NCI-H146 (cell line): ENCODE measurements around the gene TAS2R40.
"Not testable (repeated sequence)": the region's sequence is repeated elsewhere in the genome, so short reads cannot be mapped to it uniquely, and the experiment has no call there.

Experiments
- DNase-seq: peaks from one replicate; lab custom pipeline; 2025; lab: John Stamatoyannopoulos, UW

TAS2R40 gene

GRCh38 chr7:143221737-143222136, at the start of gene TAS2R40:
Gene TAS2R40, plus strand, starts transcription at chr7:143222037. Its CDS starts 42 bp downstream, at chr7:143222079.
- no peak for DNase-seq

- DNase-seq, result no peak
Measured at GRCh38 chr7:143172354-143172753, 49.5 kb upstream of the TAS2R40 start.

GRCh38 chr7:143176128-143176527, 45.7 kb upstream of the TAS2R40 start:
- no peak for DNase-seq

GRCh38 chr7:143177374-143178119, 44.3 kb upstream of the TAS2R40 start:
- no peak for DNase-seq

GRCh38 chr7:143180771-143181170, 41.1 kb upstream of the TAS2R40 start:
- not testable (repeated sequence) for DNase-seq

GRCh38 chr7:143181349-143181748, 40.5 kb upstream of the TAS2R40 start:
- DNase-seq, result no peak

GRCh38 chr7:143183024-143183423, 38.8 kb upstream of the TAS2R40 start, which contains the start of gene TAS2R39:
Gene TAS2R39, plus strand, starts transcription at chr7:143183419. Its CDS starts 0 bp downstream, at chr7:143183419.
- no peak for DNase-seq

GRCh38 chr7:143185551-143185950, 36.3 kb upstream of the TAS2R40 start:
- no peak for DNase-seq

- DNase-seq, result no peak
Measured at GRCh38 chr7:143188994-143189393, 32.8 kb upstream of the TAS2R40 start.

- DNase-seq, result no peak
Measured at GRCh38 chr7:143193880-143194279, 28.0 kb upstream of the TAS2R40 start.

- no peak for DNase-seq
Measured at GRCh38 chr7:143199040-143199439, 22.8 kb upstream of the TAS2R40 start.

- DNase-seq, result no peak
Measured at GRCh38 chr7:143202161-143202560, 19.7 kb upstream of the TAS2R40 start.

- DNase-seq, result no peak
Measured at GRCh38 chr7:143203386-143203785, 18.5 kb upstream of the TAS2R40 start.

- no peak for DNase-seq
Measured at GRCh38 chr7:143205560-143206293, 16.1 kb upstream of the TAS2R40 start.

- DNase-seq, result no peak
Measured at GRCh38 chr7:143210541-143210940, 11.3 kb upstream of the TAS2R40 start.

GRCh38 chr7:143213478-143213877, 8.4 kb upstream of the TAS2R40 start:
- DNase-seq, result not testable (repeated sequence)

- DNase-seq, result peak; percentile 66
Measured at GRCh38 chr7:143214789-143215679, 6.8 kb upstream of the TAS2R40 start.

- DNase-seq, result no peak
Measured at GRCh38 chr7:143216151-143216550, 5.7 kb upstream of the TAS2R40 start.

- no peak for DNase-seq
Measured at GRCh38 chr7:143216686-143217085, 5.2 kb upstream of the TAS2R40 start.

GRCh38 chr7:143217806-143218205, 4.0 kb upstream of the TAS2R40 start:
- DNase-seq, result no peak

GRCh38 chr7:143221286-143221685, 551 bp upstream of the TAS2R40 start:
- no peak for DNase-seq

GRCh38 chr7:143222782-143223181, 945 bp downstream of the TAS2R40 start:
- DNase-seq, result no peak
